ENCODE data around the gene UQCC2. TPM values are rescaled to one million over a fixed set of nuclear protein-coding genes. Genes with fewer than 3 reads are reported as not detected.

UQCC2 gene
- total and polyA plus RNA-seq, 2 of the 8 experiments (the other 6 are each of a cell fraction or from before 2014, with no cell fraction given): 52.1 to 104 TPM

DNA sequence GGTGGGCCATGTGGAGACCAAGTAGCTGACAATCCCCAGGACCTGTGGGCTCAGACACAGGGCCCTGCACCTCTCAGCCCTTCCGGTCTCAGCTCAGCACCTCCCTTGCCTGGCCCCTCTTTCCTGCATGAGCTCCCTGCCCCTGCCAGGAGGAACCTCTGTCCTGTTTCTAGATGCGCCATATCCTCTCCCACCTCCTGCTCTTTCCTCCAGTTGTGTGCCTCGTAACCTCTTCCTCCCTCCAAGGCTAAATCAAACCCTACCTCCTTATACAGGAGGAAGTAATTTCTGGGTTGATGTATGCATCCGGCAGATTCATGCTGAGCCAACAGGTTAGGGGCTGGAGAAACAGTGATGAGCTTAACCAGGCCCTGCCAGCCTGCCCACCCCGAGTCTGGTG, 59.5 kb downstream of the UQCC2 start:
- Histone ChIP-seq H2BK20ac (ENCODE audit: low read length) (no peak overlapping the region), H2AK5ac (ENCODE audit: low read depth, low read length) (no peak overlapping the region), H3K14ac (ENCODE audit: insufficient read length) (no peak overlapping the region), H4K20me1 (replicated peaks in 1 of 2; ENCODE audit: control insufficient read depth in 1 of 2, insufficient read depth in 2 of 2, low read length in 2 of 2) (peaks cover 0 to 3% of the 10 kb centered on the region in 2 experiments), H3K23ac (ENCODE audit: insufficient read length) (no peak overlapping the region), H2BK120ac (replicated peaks; ENCODE audit: low read depth, low read length) (no peak overlapping the region), H2AFZ (ENCODE audit: low read length) (no peak overlapping the region), H3K23me2 (ENCODE audit: low read depth, low read length) (peaks cover 2% of the 10 kb centered on the region; the same call in 1 of the 2 replicates), H3K27ac (ENCODE audit: low read depth, low read length) (no peak overlapping the region), H3K4ac (replicated peaks; ENCODE audit: insufficient read length, low read depth, low read length) (no peak overlapping the region), H4K8ac (ENCODE audit: extremely low read depth, insufficient read depth, low read length) (no peak overlapping the region), H3K9me3 (ENCODE audit: insufficient read depth in 2 of 2, low read depth in 1 of 2, low read length in 1 of 2) (no peaks in the 10 kb centered on the region), H2BK5ac (ENCODE audit: low read depth, low read length) (no peak overlapping the region; the same call in 1 of the 2 replicates), H3K79me2 (ENCODE audit: control insufficient read depth in 1 of 2, insufficient read depth in 2 of 2, low read length in 2 of 2) (no peaks in the 10 kb centered on the region), H3K4me2 (ENCODE audit: insufficient read depth in 1 of 2, low read depth in 2 of 2, low read length in 2 of 2) (no peak overlapping the region), H3K79me1 (ENCODE audit: low read depth, low read length) (peaks cover 6% of the 10 kb centered on the region), H3K18ac (ENCODE audit: extremely low read depth, low read length) (no peak overlapping the region), H3K36me3 (ENCODE audit: control insufficient read depth in 2 of 4, insufficient read depth in 4 of 4, low read length in 3 of 4) (no peaks in the 10 kb centered on the region; a peak in 1 of 8 replicates), H2BK15ac (ENCODE audit: low read length) (no peak overlapping the region), H4K91ac (replicated peaks; ENCODE audit: insufficient read length, low read length) (no peak overlapping the region), H3K9ac (replicated peaks in 1 of 4; ENCODE audit: extremely low read depth in 1 of 4, low read depth in 3 of 4, low read length in 3 of 4) (no peak overlapping the region), H4K5ac (ENCODE audit: insufficient read length, low read depth, low read length) (no peak overlapping the region), H3K4me1 (replicated peaks in 1 of 4; ENCODE audit: control insufficient read depth in 3 of 4, insufficient read depth in 4 of 4, low read length in 3 of 4) (peaks cover 0 to 10% (median 5%) of the 10 kb centered on the region in 4 experiments; a peak in 4 of 7 replicates), H3K27me3 (replicated peaks in 1 of 4; ENCODE audit: control insufficient read depth in 3 of 4, extremely low read depth in 1 of 4, insufficient read depth in 3 of 4, low read length in 3 of 4) (no peaks in the 10 kb centered on the region), H3K56ac (replicated peaks; ENCODE audit: insufficient read length, low read depth, low read length) (no peak overlapping the region), H3K4me3 (ENCODE audit: extremely low read depth in 1 of 4, insufficient read depth in 2 of 4, low read depth in 3 of 4, low read length in 4 of 4) (no peak overlapping the region), H2BK12ac (ENCODE audit: low read depth, low read length) (no peak overlapping the region)
- FAIRE-seq (no peak), DNase-seq (ENCODE audit: low read depth in 1 of 2, low spot score in 2 of 2) (no peak)
- TF ChIP-seq YY1 (IDR thresholded peaks at IDR 0.05; ENCODE audit: low read depth, low read length): no peak
- WGBS, 2 experiments (ENCODE audit: extremely low coverage in 1 of 2, insufficient coverage in 1 of 2, insufficient read length in 1 of 2, insufficient replicate concordance in 2 of 2, low coverage in 1 of 2, low lambda C conversion rate in 2 of 2, missing lambda C conversion rate in 1 of 2): 94% methylated on average over 5 of the region's 5 CpGs; no CpG with 5 or more reads in 1 of the 2 experiments
- ChIA-PET POLR2A (ENCODE audit: partially characterized antibody) (interaction anchor here (1.2 to 2.1 kb wide), 4 partner anchors 9 to 22 kb away, joined by 4 to 8 read pairs (median 5); no protein-coding TSS in a partner anchor), CTCF (ENCODE audit: partially characterized antibody) (interaction anchor here (0.6 to 10.8 kb wide), 7 partner anchors 9 to 157 kb away, joined by 3 to 102 read pairs (median 6); partner anchors contain the start of gene BAK1)
